ENCODE measurements around the gene GALNT9.

- TF ChIP-seq ELF1 (IDR thresholded peaks at IDR 0.05) (no peak), USF2 (IDR thresholded peaks at IDR 0.05; ENCODE audit: borderline replicate concordance, low read depth, low read length) (no peak), POLR2AphosphoS5 (IDR thresholded peaks at IDR 0.05; ENCODE audit: low read depth, low read length) (no peak), EP300 (IDR thresholded peaks at IDR 0.05; ENCODE audit: borderline replicate concordance in 1 of 2, low read depth in 1 of 2, low read length in 1 of 2) (no peak), EZH2phosphoT487 (IDR thresholded peaks at IDR 0.05; ENCODE audit: borderline replicate concordance, low read depth) (no peak), RFX5 (IDR thresholded peaks at IDR 0.05; ENCODE audit: low read length) (no peak), YY1 (IDR thresholded peaks at IDR 0.05; ENCODE audit: low read depth) (no peak), JUND (IDR thresholded peaks at IDR 0.05) (no peak), RCOR1 (IDR thresholded peaks at IDR 0.05; ENCODE audit: low read length) (no peak)
- TF ChIP-seq, protein P1, sequence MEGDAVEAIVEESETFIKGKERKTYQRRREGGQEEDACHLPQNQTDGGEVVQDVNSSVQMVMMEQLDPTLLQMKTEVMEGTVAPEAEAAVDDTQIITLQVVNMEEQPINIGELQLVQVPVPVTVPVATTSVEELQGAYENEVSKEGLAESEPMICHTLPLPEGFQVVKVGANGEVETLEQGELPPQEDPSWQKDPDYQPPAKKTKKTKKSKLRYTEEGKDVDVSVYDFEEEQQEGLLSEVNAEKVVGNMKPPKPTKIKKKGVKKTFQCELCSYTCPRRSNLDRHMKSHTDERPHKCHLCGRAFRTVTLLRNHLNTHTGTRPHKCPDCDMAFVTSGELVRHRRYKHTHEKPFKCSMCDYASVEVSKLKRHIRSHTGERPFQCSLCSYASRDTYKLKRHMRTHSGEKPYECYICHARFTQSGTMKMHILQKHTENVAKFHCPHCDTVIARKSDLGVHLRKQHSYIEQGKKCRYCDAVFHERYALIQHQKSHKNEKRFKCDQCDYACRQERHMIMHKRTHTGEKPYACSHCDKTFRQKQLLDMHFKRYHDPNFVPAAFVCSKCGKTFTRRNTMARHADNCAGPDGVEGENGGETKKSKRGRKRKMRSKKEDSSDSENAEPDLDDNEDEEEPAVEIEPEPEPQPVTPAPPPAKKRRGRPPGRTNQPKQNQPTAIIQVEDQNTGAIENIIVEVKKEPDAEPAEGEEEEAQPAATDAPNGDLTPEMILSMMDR (IDR thresholded peaks at IDR 0.05), result no peak
- TF ChIP-seq, protein P2, sequence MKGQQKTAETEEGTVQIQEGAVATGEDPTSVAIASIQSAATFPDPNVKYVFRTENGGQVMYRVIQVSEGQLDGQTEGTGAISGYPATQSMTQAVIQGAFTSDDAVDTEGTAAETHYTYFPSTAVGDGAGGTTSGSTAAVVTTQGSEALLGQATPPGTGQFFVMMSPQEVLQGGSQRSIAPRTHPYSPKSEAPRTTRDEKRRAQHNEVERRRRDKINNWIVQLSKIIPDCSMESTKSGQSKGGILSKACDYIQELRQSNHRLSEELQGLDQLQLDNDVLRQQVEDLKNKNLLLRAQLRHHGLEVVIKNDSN (IDR thresholded peaks at IDR 0.05; ENCODE audit: borderline replicate concordance, low read depth), result no peak
These were observed 157.3 kb downstream of the GALNT9 start for GRCh38 chr12:132171968-132172521.

All from SK-N-SH (cell line).